HG02678 (cell line): ENCODE results near the gene CARM1.
"Not testable (repeated sequence)": the region's sequence is repeated elsewhere in the genome, so short reads cannot be mapped to it uniquely, and the experiment has no call there.

Experiments used
- ATAC-seq: cut with Tn5 transposase; IDR thresholded peaks from one replicate; pipeline ENCODE4 v1.9.1; 2021; ENCODE audit warnings: mild to moderate bottlenecking, moderate library complexity; ENCODE audit not compliant: unreplicated experiment

CARM1 gene

GRCh38 chr19:10927730-10928562 lies 56.6 kb downstream of the CARM1 start:
- ATAC-seq, result peak; percentile 3

GRCh38 chr19:10928563-10929401 lies 57.4 kb downstream of the CARM1 start, which contains the start of the genes TIMM29 and YIPF2:
Gene TIMM29 (plus strand): TSS chr19:10928811. CDS start chr19:10928823, 12 bp downstream.
Gene YIPF2 (minus strand): TSS chr19:10928639. CDS start chr19:10928410, 229 bp downstream.
- peak; percentile 89 for ATAC-seq

- peak; percentile 2 for ATAC-seq
Observed at GRCh38 chr19:10929402-10929794, 58.0 kb downstream of the CARM1 start.

GRCh38 chr19:10935371-10936059 lies 64.2 kb downstream of the CARM1 start:
- ATAC-seq, result no peak

GRCh38 chr19:10936661-10937084 lies 65.3 kb downstream of the CARM1 start:
- ATAC-seq, result no peak

- ATAC-seq, result not testable (repeated sequence)
Observed at GRCh38 chr19:10941649-10942048, 70.3 kb downstream of the CARM1 start.

GRCh38 chr19:10943412-10943811 lies 72.1 kb downstream of the CARM1 start:
- ATAC-seq, result not testable (repeated sequence)

- no peak for ATAC-seq
Observed at GRCh38 chr19:10945264-10945663, 73.9 kb downstream of the CARM1 start.

- no peak for ATAC-seq
Observed at GRCh38 chr19:10946958-10947657, 75.8 kb downstream of the CARM1 start.

- no peak for ATAC-seq
Observed at GRCh38 chr19:10952809-10953208, 81.5 kb downstream of the CARM1 start.

GRCh38 chr19:10959277-10959968 lies 88.1 kb downstream of the CARM1 start:
- not testable (repeated sequence) for ATAC-seq

- ATAC-seq, result peak; percentile 84
Observed at GRCh38 chr19:10960314-10961072, 89.1 kb downstream of the CARM1 start, which contains the start of gene SMARCA4. Gene SMARCA4 (plus strand): TSS chr19:10961030. CDS start chr19:10984152, 23,122 bp downstream.

GRCh38 chr19:10961073-10961860 lies 89.9 kb downstream of the CARM1 start:
- ATAC-seq, result peak; percentile 31

GRCh38 chr19:10962863-10963262 lies 91.5 kb downstream of the CARM1 start:
- ATAC-seq, result no peak

- ATAC-seq, result no peak
Observed at GRCh38 chr19:10963865-10964264, 92.5 kb downstream of the CARM1 start.

- no peak for ATAC-seq
Observed at GRCh38 chr19:10964903-10965302, 93.5 kb downstream of the CARM1 start.

- ATAC-seq, result no peak
Observed at GRCh38 chr19:10965398-10965797, 94.0 kb downstream of the CARM1 start.

GRCh38 chr19:10966809-10967208 lies 95.5 kb downstream of the CARM1 start:
- no peak for ATAC-seq
